Activated CD4-positive, alpha-beta T cell treated with anti-CD3 and anti-CD28 coated beads, Interleukin-2, amount 50 U/mL, for 48 hours (primary cell): ENCODE data around the gene GRIK2.

Experiments used
- DNase-seq, 2 experiments: peaks; one replicate each; pipeline ENCODE4 v3.0.0-alpha.2; 2020

Gene GRIK2

GRCh38 chr6:101462576-101462975 lies 69.1 kb downstream of the GRIK2 start:
- no peak for DNase-seq

DNA sequence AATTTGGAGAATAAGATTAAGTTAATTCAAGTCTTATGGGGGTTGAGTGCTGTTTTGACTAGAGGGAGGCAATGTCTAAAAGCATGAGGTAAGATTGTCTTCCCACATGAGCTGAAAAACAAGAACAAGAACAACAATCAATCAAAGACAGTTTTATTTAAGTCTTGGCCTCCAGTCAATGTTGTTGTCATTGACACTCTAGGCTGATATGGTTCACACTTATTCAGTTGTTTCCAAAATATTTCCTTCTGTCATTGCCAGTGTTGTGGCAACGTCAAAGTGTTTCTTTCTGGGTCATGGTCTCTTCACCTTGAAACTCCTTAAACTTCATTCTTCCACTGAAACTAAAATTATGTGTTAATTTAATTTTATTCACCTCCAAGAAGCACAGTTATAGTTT lies 72.4 kb downstream of the GRIK2 start:
- DNase-seq, result no peak

DNA sequence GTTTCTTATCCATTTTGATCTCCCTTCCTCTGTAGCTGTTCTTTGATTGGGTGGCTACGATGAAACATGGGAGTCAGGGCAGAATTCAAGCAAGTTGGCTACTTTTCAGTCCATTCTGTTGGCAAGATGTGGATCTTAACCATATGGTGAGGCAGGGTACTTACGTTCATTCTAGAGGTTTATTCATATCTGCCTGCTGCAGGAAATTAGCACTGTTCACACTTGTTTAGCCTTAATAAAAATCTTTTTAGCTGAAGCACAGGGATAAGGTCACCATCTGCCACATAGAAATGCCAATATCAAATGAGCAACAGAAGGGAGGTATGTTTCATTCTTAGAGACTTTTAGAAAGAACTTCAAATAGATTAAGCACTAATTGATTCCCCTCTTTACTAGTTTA lies 83.9 kb downstream of the GRIK2 start:
- no peak for DNase-seq

- DNase-seq, result no peak
These were observed 85.4 kb downstream of the GRIK2 start for GRCh38 chr6:101478891-101479290.

- DNase-seq, result no peak
These were observed 89.1 kb downstream of the GRIK2 start for GRCh38 chr6:101482606-101483005.

- no peak for DNase-seq
These were observed 91.3 kb downstream of the GRIK2 start for GRCh38 chr6:101484781-101485180.

- DNase-seq, result no peak
These were observed 92.6 kb downstream of the GRIK2 start for GRCh38 chr6:101486124-101486523.

GRCh38 chr6:101486726-101487125 lies 93.2 kb downstream of the GRIK2 start:
- no peak for DNase-seq

GRCh38 chr6:101489456-101489855 lies 95.9 kb downstream of the GRIK2 start:
- no peak for DNase-seq

GRCh38 chr6:101490857-101491256 lies 97.3 kb downstream of the GRIK2 start:
- DNase-seq, result no peak

- no peak for DNase-seq
These were observed 109.3 kb downstream of the GRIK2 start for GRCh38 chr6:101502818-101503217.

GRCh38 chr6:101509536-101509935 lies 116.0 kb downstream of the GRIK2 start:
- DNase-seq, result no peak

- DNase-seq, result no peak
These were observed 119.7 kb downstream of the GRIK2 start for GRCh38 chr6:101513181-101513580.

DNA sequence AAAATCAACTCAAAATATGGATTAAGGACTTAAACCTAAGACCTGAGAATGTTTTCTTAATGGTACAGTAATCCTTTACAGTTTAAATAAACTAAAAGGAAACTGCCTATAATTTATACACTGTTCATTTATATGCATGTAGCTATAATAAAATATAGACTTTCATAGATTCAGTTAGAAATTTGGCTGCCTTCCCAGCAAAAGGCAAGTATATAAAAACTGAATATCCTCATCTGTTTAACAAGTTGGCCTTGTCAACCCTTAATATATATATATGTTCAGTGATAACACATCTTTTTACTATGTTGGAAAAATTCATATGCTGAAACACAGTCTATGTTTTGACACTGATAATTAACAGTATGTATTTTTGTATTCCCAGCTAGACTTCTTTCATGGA lies 123.1 kb downstream of the GRIK2 start:
- DNase-seq, result no peak

- no peak for DNase-seq
These were observed 124.1 kb downstream of the GRIK2 start for GRCh38 chr6:101517632-101518031.

DNA sequence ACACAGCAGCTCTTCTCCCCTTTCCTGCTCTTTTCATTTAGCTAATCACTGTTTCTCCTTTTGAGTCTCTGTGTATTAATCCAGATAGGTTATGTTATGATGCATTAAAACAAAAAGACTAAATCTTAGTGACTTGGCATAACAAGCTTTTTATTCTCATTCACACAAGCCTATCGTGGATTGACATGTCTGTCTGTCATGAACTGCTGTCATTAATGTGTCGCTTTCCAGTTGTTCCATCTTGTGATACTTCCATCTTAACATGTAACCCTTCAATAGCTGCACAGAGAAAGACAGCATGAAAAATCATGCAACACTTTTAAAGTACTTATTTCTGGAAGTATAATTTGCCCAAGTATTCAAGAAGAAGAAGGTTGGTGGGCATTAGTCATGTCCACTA lies 128.7 kb downstream of the GRIK2 start:
- DNase-seq, result no peak

DNA sequence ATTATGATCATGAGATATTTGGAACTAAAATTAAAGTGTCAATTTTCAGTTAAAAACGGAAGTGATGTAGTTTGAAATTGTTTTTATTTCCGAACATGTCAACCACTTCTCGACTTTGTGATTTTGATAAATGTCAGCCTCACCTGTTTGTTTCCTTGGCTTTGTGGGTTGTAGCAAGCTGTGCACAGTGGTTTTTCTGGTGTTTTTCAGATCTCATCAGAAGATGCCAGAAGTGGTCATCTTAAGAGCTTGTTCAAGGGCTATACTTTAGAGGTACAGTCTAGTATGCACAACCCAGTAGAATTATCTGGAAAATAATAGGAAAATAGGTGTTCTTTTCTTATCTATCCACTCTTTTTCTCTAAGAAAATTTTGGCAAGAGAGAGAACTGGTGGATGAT lies 134.0 kb downstream of the GRIK2 start:
- DNase-seq, result no peak

DNA sequence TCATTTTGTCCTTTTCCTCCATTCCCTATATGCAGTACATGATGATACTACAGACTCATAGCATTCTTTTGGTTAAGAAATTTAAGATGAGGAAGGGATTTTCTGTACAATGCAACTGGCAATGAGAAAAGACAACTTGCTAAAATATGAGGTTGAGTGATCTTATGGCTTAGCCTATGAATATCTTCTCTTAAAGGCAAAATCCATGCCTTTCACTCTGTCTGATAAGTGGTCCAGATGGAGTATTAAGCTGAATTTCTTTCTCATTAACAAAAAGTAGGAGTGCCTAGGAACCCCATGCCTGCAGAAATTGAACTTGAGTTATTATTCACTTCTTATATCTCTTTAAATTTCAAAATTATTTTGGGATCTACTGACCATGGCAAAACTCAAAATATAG lies 135.3 kb downstream of the GRIK2 start:
- no peak for DNase-seq

GRCh38 chr6:101531538-101531937 lies 138.0 kb downstream of the GRIK2 start:
- DNase-seq, result no peak

GRCh38 chr6:101534386-101534785 lies 140.9 kb downstream of the GRIK2 start:
- no peak for DNase-seq

GRCh38 chr6:101534821-101535220 lies 141.3 kb downstream of the GRIK2 start:
- no peak for DNase-seq

DNA sequence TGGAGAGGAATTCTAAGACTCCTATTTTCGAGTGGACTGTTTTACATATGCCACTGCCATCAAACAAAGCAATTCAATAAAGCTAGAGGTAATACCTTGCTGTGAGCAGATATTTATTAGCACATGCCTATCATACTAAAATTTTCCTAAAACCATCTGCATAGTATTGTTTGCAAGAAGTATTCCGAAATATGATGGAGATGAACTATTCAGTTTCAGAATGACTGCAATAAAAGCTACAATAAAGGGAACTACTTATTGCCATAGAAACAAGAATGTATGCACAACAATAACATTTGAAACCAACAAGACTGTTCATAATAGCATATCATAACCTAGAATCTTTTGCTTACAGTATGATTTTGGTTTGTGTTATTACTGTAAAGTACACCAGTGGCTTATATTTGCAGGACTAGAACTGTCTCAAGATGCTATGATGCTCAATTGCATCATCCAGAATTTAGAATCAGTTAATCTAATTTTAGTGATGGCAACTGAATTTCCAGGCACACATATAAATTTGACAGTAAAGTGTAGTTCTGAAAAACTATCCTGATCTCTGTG lies 144.3 kb downstream of the GRIK2 start:
- no peak for DNase-seq

- DNase-seq, result no peak
These were observed 146.2 kb downstream of the GRIK2 start for GRCh38 chr6:101539510-101540245.

GRCh38 chr6:101541894-101542293 lies 148.4 kb downstream of the GRIK2 start:
- DNase-seq, result no peak

DNA sequence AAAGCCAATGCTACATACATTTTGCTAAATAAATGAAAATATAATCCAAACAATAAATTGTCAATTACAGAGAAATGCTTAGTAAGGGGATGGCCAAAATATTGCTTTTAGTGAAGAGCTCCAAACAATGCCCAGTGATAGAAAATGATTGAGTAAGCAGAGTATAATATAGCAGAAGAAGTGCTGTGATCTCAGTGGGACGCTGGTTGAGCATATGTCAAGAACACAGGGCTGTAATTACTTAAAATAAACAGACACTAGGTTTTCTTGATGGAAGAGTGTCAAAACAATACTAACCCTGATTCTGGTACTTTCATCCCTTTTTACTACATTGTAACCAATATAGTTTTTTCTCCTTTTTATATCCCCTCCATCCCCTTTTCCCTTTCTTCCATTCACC lies 150.3 kb downstream of the GRIK2 start:
- no peak for DNase-seq
